Measurements from ENCODE around the gene JPH4.
A peak's percentile ranks its signal among the peaks of the same experiment; 100 is the strongest.

JPH4 gene

DNA sequence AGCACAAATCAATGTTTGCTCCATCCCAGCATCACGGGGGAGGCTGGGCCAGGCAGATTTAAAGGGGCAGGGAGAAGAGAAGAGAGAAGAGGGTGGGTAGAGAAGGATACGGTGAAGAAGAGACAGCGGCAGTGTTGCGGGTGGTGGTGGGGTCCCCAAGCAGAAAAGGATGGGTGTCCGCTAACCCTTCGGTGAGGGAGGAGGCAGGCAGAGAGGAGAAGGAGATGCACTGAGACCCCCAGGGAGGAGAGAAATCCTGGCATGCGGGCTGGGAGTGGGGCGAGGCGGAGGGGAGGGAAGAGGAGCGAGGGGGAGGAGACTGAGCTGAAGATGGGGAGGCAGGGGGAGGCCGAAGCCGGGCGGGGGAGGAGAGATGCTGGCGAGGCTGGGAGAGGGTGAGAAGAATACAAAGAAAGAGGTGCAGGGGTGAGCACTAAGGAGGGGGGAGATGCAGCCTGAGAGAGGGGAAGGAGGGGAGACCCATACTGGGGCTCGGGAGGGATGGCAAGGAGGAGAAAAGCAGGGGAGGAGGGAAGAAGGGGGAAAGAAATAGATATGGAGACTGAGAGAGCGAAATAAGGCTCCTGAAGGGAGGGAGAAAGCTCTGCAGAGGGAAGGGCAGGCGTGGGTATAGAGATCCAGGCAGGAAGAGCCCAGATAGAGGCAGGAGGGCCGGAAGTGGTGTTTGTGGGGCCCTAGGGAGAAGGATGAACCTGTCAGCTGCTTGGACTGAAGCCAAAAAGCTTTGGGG is at the start of gene JPH4:
Gene JPH4 (minus strand): TSS at position 231 of the 751 bp plus-strand sequence. CDS start 1,337 bp downstream, outside the sequence.
- H3K27ac Mint-ChIP-seq = no peak within 1 kb of the TSS
- H3K36me3 Mint-ChIP-seq (ENCODE audit: low read depth) = peaks cover 10% of the 10 kb centered on the region

DNA sequence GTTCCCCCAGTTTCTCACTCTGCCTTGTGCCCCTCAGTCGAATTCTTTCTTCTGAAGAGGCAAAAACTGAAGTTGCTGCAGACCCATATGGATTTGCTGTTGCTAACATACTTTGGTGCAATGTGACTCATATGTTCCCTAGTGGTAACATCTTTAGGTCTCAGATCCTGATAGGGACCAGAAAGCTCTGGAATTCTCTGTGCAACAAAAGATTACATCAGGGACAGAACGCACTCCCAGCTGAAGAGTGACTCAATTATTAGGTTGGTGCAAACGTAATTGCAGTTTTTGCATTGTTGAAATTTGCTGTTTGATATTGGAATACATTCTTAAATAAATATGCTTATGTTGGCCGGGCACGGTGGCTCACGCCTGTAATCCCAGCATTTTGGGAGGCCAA is 49.4 kb upstream of the JPH4 start:
- H3K4me1 Mint-ChIP-seq = peaks cover 22% of the 10 kb centered on the region
- no peak for TF ChIP-seq CTCF (IDR thresholded peaks at IDR 0.05)
- peaks cover 42% of the 10 kb centered on the region for H3K9me3 Mint-ChIP-seq
- no peak overlapping the region for H3K27ac Mint-ChIP-seq
- peaks cover 8% of the 10 kb centered on the region for H3K27me3 Mint-ChIP-seq (ENCODE audit: low read depth, poor library complexity)
- no peak for DNase-seq
- no peaks in the 10 kb centered on the region for H3K36me3 Mint-ChIP-seq (ENCODE audit: low read depth)
- no peak overlapping the region for H3K4me3 Mint-ChIP-seq

More for the DNA sequence above, at the start of gene JPH4:
- Mint-ChIP-seq H3K4me1 (peaks cover 37% of the 10 kb centered on the region), H3K9me3 (no peaks in the 10 kb centered on the region), H3K27me3 (ENCODE audit: low read depth, poor library complexity) (peaks cover 64% of the 10 kb centered on the region), H3K4me3 (peak within 1 kb of the TSS; percentile 79)
- no peak for TF ChIP-seq CTCF (IDR thresholded peaks at IDR 0.05)
- DNase-seq = peak; percentile 59

- Mint-ChIP-seq H3K4me3 (no peak overlapping the region), H3K27ac (no peak overlapping the region), H3K9me3 (peaks cover 49% of the 10 kb centered on the region), H3K36me3 (ENCODE audit: low read depth) (no peaks in the 10 kb centered on the region), H3K4me1 (peaks cover 16% of the 10 kb centered on the region), H3K27me3 (ENCODE audit: low read depth, poor library complexity) (peaks cover 18% of the 10 kb centered on the region)
- no peak for DNase-seq
- TF ChIP-seq CTCF (IDR thresholded peaks at IDR 0.05) = no peak
Measured at GRCh38 chr14:23626946-23627345, 48.4 kb upstream of the JPH4 start.

GRCh38 chr14:23624830-23625404 is 46.3 kb upstream of the JPH4 start:
- H3K27ac Mint-ChIP-seq = no peak overlapping the region
- no peak overlapping the region for H3K4me3 Mint-ChIP-seq
- peaks cover 53% of the 10 kb centered on the region for H3K9me3 Mint-ChIP-seq
- no peaks in the 10 kb centered on the region for H3K4me1 Mint-ChIP-seq
- no peak for TF ChIP-seq CTCF (IDR thresholded peaks at IDR 0.05)
- peaks cover 12% of the 10 kb centered on the region for H3K27me3 Mint-ChIP-seq (ENCODE audit: low read depth, poor library complexity)
- no peak for DNase-seq
- no peaks in the 10 kb centered on the region for H3K36me3 Mint-ChIP-seq (ENCODE audit: low read depth)

- Mint-ChIP-seq H3K4me3 (no peak overlapping the region), H3K4me1 (no peaks in the 10 kb centered on the region), H3K9me3 (peaks cover 53% of the 10 kb centered on the region), H3K27me3 (ENCODE audit: low read depth, poor library complexity) (peaks cover 16% of the 10 kb centered on the region), H3K36me3 (ENCODE audit: low read depth) (no peaks in the 10 kb centered on the region), H3K27ac (no peak overlapping the region)
- TF ChIP-seq CTCF (IDR thresholded peaks at IDR 0.05) = no peak
- no peak for DNase-seq
Measured at GRCh38 chr14:23623962-23624361, 45.4 kb upstream of the JPH4 start.

DNA sequence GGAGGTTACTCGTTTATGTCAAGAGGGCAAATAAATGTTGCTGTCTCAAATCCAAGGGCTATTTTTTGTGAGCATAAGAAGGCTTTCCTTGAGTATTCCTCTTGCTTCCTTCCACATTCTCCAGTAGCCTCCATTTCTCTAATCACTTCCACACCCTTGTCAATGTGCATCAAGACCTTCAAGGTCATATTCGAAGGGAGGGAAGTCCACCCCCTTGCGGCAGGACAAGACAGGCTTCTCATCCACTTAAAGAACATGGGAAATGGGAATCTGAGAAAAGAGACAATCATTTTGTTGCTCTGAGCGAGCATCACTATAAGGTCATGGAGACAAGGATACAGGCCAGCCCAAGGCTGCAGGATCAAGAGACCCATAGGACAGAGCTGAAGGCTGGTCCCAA is 44.4 kb upstream of the JPH4 start:
- Mint-ChIP-seq H3K9me3 (peaks cover 53% of the 10 kb centered on the region), H3K4me3 (no peak overlapping the region), H3K27ac (no peak overlapping the region), H3K27me3 (ENCODE audit: low read depth, poor library complexity) (peaks cover 21% of the 10 kb centered on the region), H3K4me1 (no peaks in the 10 kb centered on the region), H3K36me3 (ENCODE audit: low read depth) (no peaks in the 10 kb centered on the region)
- DNase-seq = no peak
- no peak for TF ChIP-seq CTCF (IDR thresholded peaks at IDR 0.05)

Data from nephron progenitor cell (in vitro differentiated cells).